ENCODE measurements around the gene SP5.

GRCh38 chr2:170670651-170671050 lies 44.5 kb upstream of the SP5 start:
- TF ChIP-seq NRF1 (IDR thresholded peaks at IDR 0.05; ENCODE audit: low read depth, low read length) (no peak), GABPA (IDR thresholded peaks at IDR 0.05; ENCODE audit: low read depth) (no peak), CTCF (IDR thresholded peaks at IDR 0.05) (no peak), RCOR1 (IDR thresholded peaks at IDR 0.05; ENCODE audit: low read length) (no peak), TCF12 (IDR thresholded peaks at IDR 0.05) (no peak), MAX (IDR thresholded peaks at IDR 0.05; ENCODE audit: low read depth) (no peak), SIN3A (IDR thresholded peaks at IDR 0.05; ENCODE audit: borderline replicate concordance, low read depth, low read length) (no peak), TAF1 (IDR thresholded peaks at IDR 0.05; ENCODE audit: borderline replicate concordance, low read depth, low read length) (no peak), MXI1 (IDR thresholded peaks at IDR 0.05; ENCODE audit: low read depth, low read length) (no peak), EZH2phosphoT487 (IDR thresholded peaks at IDR 0.05; ENCODE audit: borderline replicate concordance, low read depth) (no peak), REST (IDR thresholded peaks at IDR 0.05; ENCODE audit: low read depth, low read length) (no peak), TEAD4 (IDR thresholded peaks at IDR 0.05; ENCODE audit: borderline replicate concordance, insufficient read depth) (no peak), EP300 (IDR thresholded peaks at IDR 0.05; ENCODE audit: borderline replicate concordance in 1 of 2, low read depth in 1 of 2, low read length in 1 of 2) (no peak), POLR2AphosphoS5 (IDR thresholded peaks at IDR 0.05; ENCODE audit: low read depth, low read length) (no peak)

Measured in SK-N-SH (cell line).